HepG2 (cell line): ENCODE measurements around the gene CARD9. TPM values are rescaled to one million over a fixed set of nuclear protein-coding genes. Genes with fewer than 3 reads are reported as not detected.
A peak's percentile ranks its signal among the peaks of the same experiment; 100 is the strongest.

Experiments used
- ATAC-seq: fragments of 200-7000 bp; cut with Tn5 transposase; 3 replicates; pipeline ENCODE4 v1.9.1; 2020; ENCODE audit warnings: mild to moderate bottlenecking, moderate library complexity
- BruUV-seq: library from RNA; stranded (reverse); fragments of 400-500 nt; replicated peaks from 2 replicates; lab custom pipeline; 2021; lab: Mats Ljungman, UMichigan
- CTCF ChIA-PET: fragments of 300-600 bp; formaldehyde crosslinking; extraction: SDS; loops from one replicate; lab custom pipeline; 2021; ENCODE audit warnings: low total read pairs, inconsistent platforms, low intra/inter-chr PET ratio; lab: Yijun Ruan, JAX
- POLR2A ChIA-PET: fragments of 350-600 bp; sonication (Branson Sonifier 250); formaldehyde crosslinking; loops from one replicate; lab custom pipeline; 2020; ENCODE audit warnings: antibody characterized with exemption, inconsistent platforms; lab: Yijun Ruan, JAX
- DNase-seq: peaks from one replicate; pipeline ENCODE4 v3.0.0-alpha.2; 2015; ENCODE audit warnings: low spot score
- FAIRE-seq: peaks from 3 replicates; lab custom pipeline; 2011; peaks lifted over from hg19 to GRCh38; lab: Jason Lieb, UNC
- H2AFZ ChIP-seq: one replicate; pipeline ENCODE4 v1.6.1; 2011; ENCODE audit warnings: low read length, inconsistent platforms
- H3K27ac ChIP-seq: fragments of 300-600 bp; 3 replicates; pipeline ENCODE4 v1.8.0; 2011; ENCODE audit warnings: mixed run types, mild to moderate bottlenecking, mixed read lengths, low read length, inconsistent platforms; ENCODE audit not compliant: insufficient read depth; ENCODE audit errors: extremely low read length
- H3K27me3 ChIP-seq, 2 experiments: fragments of 200-600 bp in 1 of 2; 2 replicates in 1 of 2; 3 replicates in 1 of 2; pipeline versions ENCODE4 v1.6.0 to v1.8.0; 2011; ENCODE audit warnings: low read length in 2 of 2, mild to moderate bottlenecking in 2 of 2, moderate library complexity in 2 of 2, inconsistent platforms in 1 of 2; ENCODE audit not compliant: insufficient read depth in 2 of 2, control insufficient read depth in 1 of 2
- H3K36me3 ChIP-seq, 2 experiments: fragments of 200-600 bp in 1 of 2; replicated peaks in 1 of 2; 2 replicates in 1 of 2; 3 replicates in 1 of 2; pipeline versions ENCODE4 v1.5.1 to v1.8.0; 2011; ENCODE audit warnings: low read length in 2 of 2, inconsistent platforms in 1 of 2; ENCODE audit not compliant: insufficient read depth in 2 of 2, control insufficient read depth in 1 of 2
- H3K4me1 ChIP-seq: 2 replicates; pipeline ENCODE4 v1.5.1; 2012; ENCODE audit warnings: low read length, inconsistent platforms; ENCODE audit not compliant: insufficient read depth
- H3K4me2 ChIP-seq: 2 replicates; pipeline ENCODE4 v1.6.0; 2011; ENCODE audit warnings: low read depth, low read length, inconsistent platforms
- H3K4me3 ChIP-seq, 3 experiments: fragments of 200-600 bp in 1 of 3; sonication (generic), shearing (Covaris generic) in 1 of 3; replicated peaks in 1 of 3; 2 replicates each; pipeline ENCODE4 v1.5.1; 2011 to 2016; ENCODE audit warnings: low read length in 3 of 3, inconsistent platforms in 2 of 3, low read depth in 2 of 3, mild to moderate bottlenecking in 2 of 3, control low read depth in 1 of 3, mixed read lengths in 1 of 3; ENCODE audit not compliant: insufficient read depth in 1 of 3
- H3K79me2 ChIP-seq: one replicate; pipeline ENCODE4 v1.6.1; 2011; ENCODE audit warnings: low read length, inconsistent platforms; ENCODE audit not compliant: insufficient read depth
- H3K9ac ChIP-seq: 2 replicates; pipeline ENCODE4 v1.6.0; 2011; ENCODE audit warnings: mild to moderate bottlenecking, low read depth, low read length, inconsistent platforms; ENCODE audit not compliant: insufficient read depth
- H3K9me3 ChIP-seq: 2 replicates; pipeline ENCODE4 v1.5.1; 2012; ENCODE audit warnings: mild to moderate bottlenecking, low read length
- H4K20me1 ChIP-seq: 2 replicates; pipeline ENCODE4 v1.6.0; 2011; ENCODE audit warnings: inconsistent platforms, mild to moderate bottlenecking, low read length, moderate library complexity; ENCODE audit not compliant: insufficient read depth
- AGO2 ChIP-seq: fragments of 200-400 bp; formaldehyde crosslinking; optimal IDR thresholded peaks from 2 replicates; pipeline ENCODE3; 2017; ENCODE audit warnings: mild to moderate bottlenecking, low read depth, low read length, moderate library complexity
- BCL6 ChIP-seq: IDR thresholded peaks from 2 replicates; pipeline ENCODE4 v1.6.1; 2016; ENCODE audit warnings: missing genetic modification reagents, missing compliant biosample characterization
- CENPBD1 ChIP-seq: sonication (generic); formaldehyde crosslinking; IDR thresholded peaks from 2 replicates; pipeline ENCODE4 v1.8.0; 2022; ENCODE audit warnings: missing genetic modification reagents, low read depth, mild to moderate bottlenecking, borderline replicate concordance
- DR1 ChIP-seq: sonication (generic); formaldehyde crosslinking; IDR thresholded peaks from 2 replicates; pipeline ENCODE4 v1.8.0; 2021; ENCODE audit warnings: mild to moderate bottlenecking, missing genetic modification reagents, inconsistent platforms
- KLF6 ChIP-seq: IDR thresholded peaks from 2 replicates; pipeline ENCODE4 v1.8.0; 2016; ENCODE audit warnings: missing biosample characterization, missing genetic modification reagents
- NCOA1 ChIP-seq: sonication (generic); formaldehyde crosslinking; IDR thresholded peaks from 2 replicates; pipeline ENCODE4 v1.9.0; 2021; ENCODE audit warnings: missing genetic modification reagents
- NFRKB ChIP-seq: fragments of 450-650 bp; IDR thresholded peaks from 2 replicates; pipeline ENCODE4 v1.6.1; 2017
- POGZ ChIP-seq: sonication (generic); formaldehyde crosslinking; IDR thresholded peaks from 2 replicates; pipeline ENCODE4 v1.4.0; 2020; ENCODE audit warnings: mild to moderate bottlenecking, missing genetic modification reagents
- RBFOX2 ChIP-seq: fragments of 200-400 bp; formaldehyde crosslinking; IDR thresholded peaks from 2 replicates; pipeline ENCODE4 v1.6.1; 2017; ENCODE audit warnings: low read depth, mild to moderate bottlenecking, low read length
- STAG1 ChIP-seq: sonication (generic); formaldehyde crosslinking; IDR thresholded peaks from 2 replicates; pipeline ENCODE4 v1.4.0; 2020; ENCODE audit warnings: missing genetic modification reagents
- TEAD3 ChIP-seq: optimal IDR thresholded peaks from 2 replicates; pipeline ENCODE3; 2016; ENCODE audit warnings: borderline replicate concordance
- ZNF256 ChIP-seq: sonication (generic); formaldehyde crosslinking; conservative IDR thresholded peaks from 2 replicates; pipeline ENCODE4 v1.4.0; 2020; ENCODE audit warnings: missing genetic modification reagents
- ZNF264 ChIP-seq: sonication (generic); formaldehyde crosslinking; IDR thresholded peaks from 2 replicates; pipeline ENCODE4 v1.4.0; 2020; ENCODE audit warnings: missing genetic modification reagents
- ZNF362 ChIP-seq: sonication (generic); formaldehyde crosslinking; IDR thresholded peaks from 2 replicates; pipeline ENCODE4 v1.4.0; 2020; ENCODE audit warnings: missing genetic modification reagents, mild to moderate bottlenecking, borderline replicate concordance
- ZNF607 ChIP-seq: sonication (generic); formaldehyde crosslinking; IDR thresholded peaks from 2 replicates; pipeline ENCODE4 v1.5.1; 2020; ENCODE audit warnings: missing genetic modification reagents, mild to moderate bottlenecking, borderline replicate concordance
- ZNF652 ChIP-seq: IDR thresholded peaks from 2 replicates; pipeline ENCODE4 v1.6.1; 2016; ENCODE audit warnings: low read depth, borderline replicate concordance
- ZNF788 ChIP-seq: sonication (generic); formaldehyde crosslinking; IDR thresholded peaks from 2 replicates; pipeline ENCODE4 v1.5.0; 2020; ENCODE audit warnings: mild to moderate bottlenecking, missing genetic modification reagents, borderline replicate concordance
- WGBS: methylation state at CpG from one replicate; pipeline ENCODE4 v1.1.6; 2017; ENCODE audit warnings: low lambda C conversion rate; 5-methylcytosine and 5-hydroxymethylcytosine counted together
- in situ Hi-C: cut with HindIII; loops from 2 replicates; pipeline ENCODE4 v1.10.0; 2017; ENCODE audit warnings: low pct_unique_long_range_greater_than_20kb; ENCODE audit not compliant: extremely low pct_ligation_motif_present
- intact Hi-C: fragments of 100-400 bp; cut with micrococcal nuclease; formaldehyde crosslinking; loops from one replicate; pipeline ENCODE4 v1.10.0; 2022; ENCODE audit not compliant: unreplicated experiment
- polyA plus RNA-seq, 8 experiments: library from polyadenylated mRNA; depleted of rRNA in 3 of 8; stranded (reverse) in 7 of 8; unstranded in 1 of 8; fragments of >200 nt; fragmentation: Illumina TruSeq in 4 of 8; extraction: Trizol in 4 of 8; gene quantifications; 2 replicates each; pipeline versions ENCODE4 v1.2.1 to v1.2.3, GENCODE V29; 2011 to 2016; ENCODE audit warnings: low read depth in 4 of 8, missing spikeins in 1 of 8, mixed read lengths in 1 of 8; ENCODE audit not compliant: insufficient read depth in 1 of 8
- total RNA-seq, 5 experiments: library from RNA; depleted of rRNA; stranded (reverse); fragments of >200 nt; fragmentation: Illumina TruSeq; extraction: Trizol; gene quantifications; 2 replicates each; pipeline ENCODE4 v1.2.3, GENCODE V29; 2016; ENCODE audit warnings: low read depth in 1 of 5
- TF ChIP-seq, protein P1 (sequence below), 2 experiments: fragments of 450-650 bp in 1 of 2; sonication (generic) in 1 of 2; formaldehyde crosslinking; IDR thresholded peaks; 2 replicates each; pipeline versions ENCODE4 v1.5.0 to v1.8.0; 2020 to 2022; ENCODE audit warnings: mild to moderate bottlenecking in 1 of 2, missing genetic modification reagents in 1 of 2

The CARD9 gene
- total and polyA plus RNA-seq, 2 of the 13 experiments (the other 11 are each of a cell fraction or from before 2014, with no cell fraction given) = 3.3 to 7.4 TPM

- Histone ChIP-seq H3K79me2 (no peaks in the 10 kb centered on the region), H3K36me3 (peaks cover 30 to 60% of the 10 kb centered on the region in 2 experiments; a peak in 4 of 5 replicates), H3K4me1 (0 out of 2 replicates have a peak, but pooled peaks cover under 1% of the 10 kb centered on the region), H3K4me3 (no peak overlapping the region), H3K9me3 (no peaks in the 10 kb centered on the region), H4K20me1 (no peaks in the 10 kb centered on the region), H3K4me2 (no peak overlapping the region), H2AFZ (no peak overlapping the region), H3K27ac (no peak overlapping the region), H3K9ac (no peak overlapping the region), H3K27me3 (no peaks in the 10 kb centered on the region)
- FAIRE-seq (no peak), DNase-seq (no peak), ATAC-seq (no peak)
- CTCF ChIA-PET = no interaction called here
- no TSS peak for BruUV-seq
- intact Hi-C loops = no loop called here
- POLR2A ChIA-PET = no interaction called here
- 97% methylated on average over 17 of the region's 20 CpGs for WGBS
- in situ Hi-C loops = no loop called here
- TF ChIP-seq TEAD3 (CRISPR knock-in tag) = no peak
- TF ChIP-seq ZNF256 (CRISPR knock-in tag) = no peak
- TF ChIP-seq DR1 = no peak
- no peak for TF ChIP-seq ZNF607 (CRISPR knock-in tag)
- TF ChIP-seq POGZ (CRISPR knock-in tag) = no peak
- TF ChIP-seq KLF6 (CRISPR knock-in tag) = no peak
- TF ChIP-seq NCOA1 (CRISPR knock-in tag) = no peak
- TF ChIP-seq, protein P1, sequence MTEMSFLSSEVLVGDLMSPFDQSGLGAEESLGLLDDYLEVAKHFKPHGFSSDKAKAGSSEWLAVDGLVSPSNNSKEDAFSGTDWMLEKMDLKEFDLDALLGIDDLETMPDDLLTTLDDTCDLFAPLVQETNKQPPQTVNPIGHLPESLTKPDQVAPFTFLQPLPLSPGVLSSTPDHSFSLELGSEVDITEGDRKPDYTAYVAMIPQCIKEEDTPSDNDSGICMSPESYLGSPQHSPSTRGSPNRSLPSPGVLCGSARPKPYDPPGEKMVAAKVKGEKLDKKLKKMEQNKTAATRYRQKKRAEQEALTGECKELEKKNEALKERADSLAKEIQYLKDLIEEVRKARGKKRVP (CRISPR knock-in tag; IDR thresholded peaks at IDR 0.05) = no peak
- no peak for TF ChIP-seq ZNF362 (CRISPR knock-in tag)
- 0 out of 2 replicates have a peak, but pooled peaks have one; percentile 37 for TF ChIP-seq RBFOX2
- no peak for TF ChIP-seq ZNF652 (CRISPR knock-in tag)
- TF ChIP-seq CENPBD1 (CRISPR knock-in tag) = no peak
- no peak for TF ChIP-seq ZNF788
- TF ChIP-seq STAG1 (CRISPR knock-in tag) = no peak
- no peak for TF ChIP-seq BCL6 (CRISPR knock-in tag)
- TF ChIP-seq ZNF264 (CRISPR knock-in tag) = no peak
- TF ChIP-seq AGO2 = peak; percentile 41
- no peak for TF ChIP-seq NFRKB
Measured at GRCh38 chr9:136383436-136383835, 10.0 kb upstream of the CARD9 start.
